Measurements from ENCODE around the gene TMTC2. TPM values are rescaled to one million over a fixed set of nuclear protein-coding genes. Genes with fewer than 3 reads are reported as not detected.

The TMTC2 gene
- polyA plus RNA-seq, 4 donors, result 1.1 to 5.6 (median 2.7) TPM

DNA sequence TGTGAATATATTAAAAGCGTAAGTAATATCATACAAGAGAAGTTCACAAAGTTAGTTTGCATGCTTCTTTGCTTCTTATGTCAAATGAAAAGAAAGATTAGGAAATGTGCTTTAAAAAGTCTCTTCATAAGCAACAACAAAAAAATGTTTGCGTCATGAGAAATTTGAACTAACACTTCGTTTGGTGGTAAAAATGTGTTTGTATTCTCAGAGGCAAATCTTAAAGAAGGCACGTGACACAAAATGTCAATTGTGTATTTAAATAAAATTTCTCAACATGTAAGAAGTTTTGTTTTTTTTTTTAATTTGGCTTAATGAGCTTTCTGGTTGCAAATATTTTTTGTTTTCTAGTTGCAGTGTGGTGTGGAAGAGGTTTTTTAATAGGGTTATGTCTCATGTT lies 93.8 kb downstream of the TMTC2 start:
- no peaks in the 10 kb centered on the region for H3K27me3 ChIP-seq (ENCODE audit: control insufficient read depth in 3 of 3, insufficient read depth in 3 of 3, low read length in 3 of 3)
- H3K4me3 ChIP-seq (ENCODE audit: low read depth in 1 of 3, low read length in 3 of 3), result no peak overlapping the region
- 78 to 94% (median 89%) methylated on average over 4 of the region's 4 CpGs for WGBS, 3 donors
- no peaks in the 10 kb centered on the region for H3K36me3 ChIP-seq (ENCODE audit: control insufficient read depth in 3 of 3, insufficient read depth in 2 of 3, low read depth in 1 of 3, low read length in 3 of 3)
- H3K4me1 ChIP-seq (ENCODE audit: control insufficient read depth in 3 of 3, insufficient read depth in 2 of 3, low read depth in 1 of 3, low read length in 2 of 3), result no peaks in the 10 kb centered on the region
- no peak for FAIRE-seq
- H3K27ac ChIP-seq (ENCODE audit: low read depth in 1 of 3, low read length in 2 of 3), result no peak overlapping the region
- H3K9me3 ChIP-seq (ENCODE audit: control insufficient read depth in 2 of 2, insufficient read depth in 1 of 2, low read depth in 1 of 2, low read length in 1 of 2), result no peaks in the 10 kb centered on the region
- no peak for DNase-seq

DNA sequence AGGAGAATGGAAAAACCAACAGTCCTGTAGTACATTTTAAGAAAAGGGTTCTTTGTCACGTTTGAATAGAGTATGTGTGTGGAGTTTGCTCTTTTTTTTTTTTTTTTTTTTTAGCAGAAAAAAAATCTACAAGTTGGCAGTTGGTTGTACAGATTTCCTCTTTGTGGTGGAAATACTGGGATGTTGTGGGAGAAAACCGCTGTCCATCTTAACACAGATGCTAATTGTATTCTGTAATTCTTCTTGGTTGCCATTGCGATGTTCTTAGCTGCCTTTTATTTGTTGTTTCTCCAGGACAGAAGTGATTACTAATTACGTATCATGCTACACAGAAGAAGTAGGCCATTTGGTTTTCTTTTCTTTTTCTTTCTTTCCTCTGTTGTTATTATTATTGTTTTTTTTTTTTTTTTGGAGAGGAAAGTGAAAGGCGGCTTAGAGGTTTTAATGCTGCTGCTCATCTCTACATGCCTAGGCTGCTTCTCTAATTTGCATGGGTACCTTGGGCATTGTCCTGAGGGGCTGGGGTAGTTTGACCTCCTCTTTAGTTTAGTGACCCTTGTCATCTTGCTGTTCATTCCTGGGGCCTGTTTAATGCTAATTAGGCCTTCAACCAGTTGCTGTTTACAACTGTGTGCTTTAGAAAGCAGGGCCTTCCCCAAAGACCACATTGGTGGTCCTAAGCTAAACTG lies 94.7 kb downstream of the TMTC2 start:
- Histone ChIP-seq H3K4me1 (ENCODE audit: control insufficient read depth in 3 of 3, insufficient read depth in 2 of 3, low read depth in 1 of 3, low read length in 2 of 3) (no peaks in the 10 kb centered on the region), H3K27me3 (ENCODE audit: control insufficient read depth in 3 of 3, insufficient read depth in 3 of 3, low read length in 3 of 3) (no peaks in the 10 kb centered on the region), H3K4me3 (ENCODE audit: low read depth in 1 of 3, low read length in 3 of 3) (no peak overlapping the region), H3K9me3 (ENCODE audit: control insufficient read depth in 2 of 2, insufficient read depth in 1 of 2, low read depth in 1 of 2, low read length in 1 of 2) (no peaks in the 10 kb centered on the region), H3K36me3 (ENCODE audit: control insufficient read depth in 3 of 3, insufficient read depth in 2 of 3, low read depth in 1 of 3, low read length in 3 of 3) (no peaks in the 10 kb centered on the region), H3K27ac (ENCODE audit: low read depth in 1 of 3, low read length in 2 of 3) (no peak overlapping the region)
- DNase-seq, result no peak
- WGBS, 3 donors, result 64 to 68% (median 68%) methylated on average over 5 of the region's 5 CpGs
- no peak for FAIRE-seq

GRCh38 chr12:82783435-82783834 lies 96.7 kb downstream of the TMTC2 start:
- H3K4me1 ChIP-seq (ENCODE audit: control insufficient read depth in 3 of 3, insufficient read depth in 2 of 3, low read depth in 1 of 3, low read length in 2 of 3), result no peaks in the 10 kb centered on the region
- WGBS, 3 donors, result 86 to 92% (median 91%) methylated on average over 2 of the region's 2 CpGs
- DNase-seq, result no peak
- H3K27me3 ChIP-seq (ENCODE audit: control insufficient read depth in 3 of 3, insufficient read depth in 3 of 3, low read length in 3 of 3), result no peaks in the 10 kb centered on the region
- H3K36me3 ChIP-seq (ENCODE audit: control insufficient read depth in 3 of 3, insufficient read depth in 2 of 3, low read depth in 1 of 3, low read length in 3 of 3), result no peaks in the 10 kb centered on the region
- no peak overlapping the region for H3K27ac ChIP-seq (ENCODE audit: low read depth in 1 of 3, low read length in 2 of 3)
- H3K4me3 ChIP-seq (ENCODE audit: low read depth in 1 of 3, low read length in 3 of 3), result no peak overlapping the region
- FAIRE-seq, result no peak
- H3K9me3 ChIP-seq (ENCODE audit: control insufficient read depth in 2 of 2, insufficient read depth in 1 of 2, low read depth in 1 of 2, low read length in 1 of 2), result no peaks in the 10 kb centered on the region

DNA sequence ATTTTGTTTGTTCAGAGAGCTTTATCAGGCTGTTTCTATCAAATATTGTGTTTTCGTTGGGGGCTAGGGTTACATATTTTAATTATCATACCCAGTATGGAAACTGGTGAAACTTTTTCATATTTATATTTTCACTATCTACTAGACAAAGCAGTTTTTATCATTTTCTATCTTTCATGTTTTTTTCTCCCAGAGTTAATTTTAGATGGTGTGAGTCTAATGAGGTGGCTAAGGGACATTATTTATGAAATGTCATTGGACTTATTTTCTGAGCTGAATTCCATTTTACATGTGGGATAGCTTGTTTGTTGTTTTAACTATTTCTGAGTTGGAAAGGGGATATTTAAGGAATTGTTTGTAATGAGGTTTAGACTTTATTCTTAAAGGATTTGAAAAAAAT lies 100.3 kb downstream of the TMTC2 start:
- no peaks in the 10 kb centered on the region for H3K36me3 ChIP-seq (ENCODE audit: control insufficient read depth in 3 of 3, insufficient read depth in 2 of 3, low read depth in 1 of 3, low read length in 3 of 3)
- H3K27me3 ChIP-seq (ENCODE audit: control insufficient read depth in 3 of 3, insufficient read depth in 3 of 3, low read length in 3 of 3), result no peaks in the 10 kb centered on the region
- FAIRE-seq (no peak), DNase-seq (no peak)
- H3K4me1 ChIP-seq (ENCODE audit: control insufficient read depth in 3 of 3, insufficient read depth in 2 of 3, low read depth in 1 of 3, low read length in 2 of 3), result no peaks in the 10 kb centered on the region
- H3K4me3 ChIP-seq (ENCODE audit: low read depth in 1 of 3, low read length in 3 of 3), result no peak overlapping the region
- WGBS, 3 donors, result 88 to 94% (median 91%) methylated on average over 1 of the region's 1 CpG
- H3K27ac ChIP-seq (ENCODE audit: low read depth in 1 of 3, low read length in 2 of 3), result no peak overlapping the region
- H3K9me3 ChIP-seq (ENCODE audit: control insufficient read depth in 2 of 2, insufficient read depth in 1 of 2, low read depth in 1 of 2, low read length in 1 of 2), result no peaks in the 10 kb centered on the region

GRCh38 chr12:82788594-82788993 lies 101.9 kb downstream of the TMTC2 start:
- FAIRE-seq, result no peak
- Histone ChIP-seq H3K4me3 (ENCODE audit: low read depth in 1 of 3, low read length in 3 of 3) (no peak overlapping the region), H3K27me3 (ENCODE audit: control insufficient read depth in 3 of 3, insufficient read depth in 3 of 3, low read length in 3 of 3) (no peaks in the 10 kb centered on the region), H3K9me3 (ENCODE audit: control insufficient read depth in 2 of 2, insufficient read depth in 1 of 2, low read depth in 1 of 2, low read length in 1 of 2) (no peaks in the 10 kb centered on the region), H3K27ac (ENCODE audit: low read depth in 1 of 3, low read length in 2 of 3) (no peak overlapping the region), H3K4me1 (ENCODE audit: control insufficient read depth in 3 of 3, insufficient read depth in 2 of 3, low read depth in 1 of 3, low read length in 2 of 3) (no peaks in the 10 kb centered on the region), H3K36me3 (ENCODE audit: control insufficient read depth in 3 of 3, insufficient read depth in 2 of 3, low read depth in 1 of 3, low read length in 3 of 3) (no peaks in the 10 kb centered on the region)
- no peak for DNase-seq

GRCh38 chr12:82789674-82790073 lies 103.0 kb downstream of the TMTC2 start:
- Histone ChIP-seq H3K4me1 (ENCODE audit: control insufficient read depth in 3 of 3, insufficient read depth in 2 of 3, low read depth in 1 of 3, low read length in 2 of 3) (no peaks in the 10 kb centered on the region), H3K36me3 (ENCODE audit: control insufficient read depth in 3 of 3, insufficient read depth in 2 of 3, low read depth in 1 of 3, low read length in 3 of 3) (no peaks in the 10 kb centered on the region), H3K4me3 (ENCODE audit: low read depth in 1 of 3, low read length in 3 of 3) (no peak overlapping the region), H3K27ac (ENCODE audit: low read depth in 1 of 3, low read length in 2 of 3) (no peak overlapping the region), H3K9me3 (ENCODE audit: control insufficient read depth in 2 of 2, insufficient read depth in 1 of 2, low read depth in 1 of 2, low read length in 1 of 2) (no peaks in the 10 kb centered on the region), H3K27me3 (ENCODE audit: control insufficient read depth in 3 of 3, insufficient read depth in 3 of 3, low read length in 3 of 3) (no peaks in the 10 kb centered on the region)
- FAIRE-seq (no peak), DNase-seq (no peak)

DNA sequence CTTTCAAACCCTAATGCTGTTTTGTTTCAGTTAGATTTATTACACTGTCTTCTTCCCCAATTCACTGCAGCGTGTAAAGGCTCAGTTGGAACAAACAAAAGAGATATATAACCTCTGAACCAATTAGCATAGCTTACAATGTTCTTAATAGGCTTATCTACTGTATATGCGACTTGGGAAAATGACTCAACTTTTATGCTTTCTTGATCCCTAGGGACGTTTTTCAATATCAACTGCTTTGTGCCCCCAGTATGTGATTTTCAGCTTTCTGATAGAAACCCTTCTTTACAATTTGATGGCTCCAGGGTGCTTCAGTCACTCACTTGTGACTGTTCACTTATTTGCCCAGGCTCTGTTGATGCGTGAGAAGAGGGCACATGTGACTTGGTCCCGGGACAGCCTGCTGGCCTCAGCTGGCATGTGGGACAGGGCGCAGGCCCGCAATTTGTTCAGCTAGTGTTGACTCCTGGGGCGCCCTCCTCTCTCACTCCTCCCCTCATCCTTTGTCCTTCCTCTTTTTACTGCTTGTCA lies 107.1 kb downstream of the TMTC2 start:
- DNase-seq (no peak), FAIRE-seq (no peak)
- no peaks in the 10 kb centered on the region for H3K9me3 ChIP-seq (ENCODE audit: control insufficient read depth in 2 of 2, insufficient read depth in 1 of 2, low read depth in 1 of 2, low read length in 1 of 2)
- 71 to 81% (median 81%) methylated on average over 8 of the region's 8 CpGs for WGBS, 3 donors
- H3K4me3 ChIP-seq (ENCODE audit: low read depth in 1 of 3, low read length in 3 of 3), result no peak overlapping the region
- H3K36me3 ChIP-seq (ENCODE audit: control insufficient read depth in 3 of 3, insufficient read depth in 2 of 3, low read depth in 1 of 3, low read length in 3 of 3), result no peaks in the 10 kb centered on the region
- no peaks in the 10 kb centered on the region for H3K27me3 ChIP-seq (ENCODE audit: control insufficient read depth in 3 of 3, insufficient read depth in 3 of 3, low read length in 3 of 3)
- no peak overlapping the region for H3K27ac ChIP-seq (ENCODE audit: low read depth in 1 of 3, low read length in 2 of 3)
- no peaks in the 10 kb centered on the region for H3K4me1 ChIP-seq (ENCODE audit: control insufficient read depth in 3 of 3, insufficient read depth in 2 of 3, low read depth in 1 of 3, low read length in 2 of 3)

DNA sequence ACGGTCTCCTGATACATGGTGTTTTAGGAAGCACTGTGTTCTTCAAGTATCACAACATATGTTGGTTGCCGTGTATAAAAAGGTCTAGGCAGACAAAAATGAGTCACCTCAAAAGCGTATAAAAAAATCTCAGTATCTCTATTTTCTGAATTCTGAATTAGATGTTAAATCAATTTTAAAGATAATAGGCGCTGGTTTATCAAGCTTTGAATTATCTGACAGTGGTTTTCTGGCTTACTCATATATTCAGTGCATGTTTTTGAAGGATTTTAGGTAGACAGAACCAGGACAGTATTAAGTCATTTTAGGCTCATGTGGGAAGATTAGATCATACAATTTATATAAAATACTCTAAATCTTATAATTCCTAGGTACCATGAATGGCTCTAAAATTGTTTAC lies 110.8 kb downstream of the TMTC2 start:
- H3K4me3 ChIP-seq (ENCODE audit: low read depth in 1 of 3, low read length in 3 of 3), result no peak overlapping the region
- H3K9me3 ChIP-seq (ENCODE audit: control insufficient read depth in 2 of 2, insufficient read depth in 1 of 2, low read depth in 1 of 2, low read length in 1 of 2), result peaks cover 0 to 6% of the 10 kb centered on the region in 2 donors
- H3K36me3 ChIP-seq (ENCODE audit: control insufficient read depth in 3 of 3, insufficient read depth in 2 of 3, low read depth in 1 of 3, low read length in 3 of 3), result peaks cover 0 to 3% (median 0%) of the 10 kb centered on the region in 3 donors
- no peak for DNase-seq
- H3K27ac ChIP-seq (ENCODE audit: low read depth in 1 of 3, low read length in 2 of 3), result no peak overlapping the region
- no peaks in the 10 kb centered on the region for H3K27me3 ChIP-seq (ENCODE audit: control insufficient read depth in 3 of 3, insufficient read depth in 3 of 3, low read length in 3 of 3)
- H3K4me1 ChIP-seq (ENCODE audit: control insufficient read depth in 3 of 3, insufficient read depth in 2 of 3, low read depth in 1 of 3, low read length in 2 of 3), result no peaks in the 10 kb centered on the region
- WGBS, 3 donors, result 93 to 95% (median 93%) methylated on average over 4 of the region's 4 CpGs
- FAIRE-seq, result no peak

- Histone ChIP-seq H3K36me3 (ENCODE audit: control insufficient read depth in 3 of 3, insufficient read depth in 2 of 3, low read depth in 1 of 3, low read length in 3 of 3) (peaks cover 0 to 3% (median 0%) of the 10 kb centered on the region in 3 donors), H3K27me3 (ENCODE audit: control insufficient read depth in 3 of 3, insufficient read depth in 3 of 3, low read length in 3 of 3) (no peaks in the 10 kb centered on the region), H3K9me3 (ENCODE audit: control insufficient read depth in 2 of 2, insufficient read depth in 1 of 2, low read depth in 1 of 2, low read length in 1 of 2) (peaks cover 0 to 6% of the 10 kb centered on the region in 2 donors), H3K27ac (ENCODE audit: low read depth in 1 of 3, low read length in 2 of 3) (no peak overlapping the region), H3K4me1 (ENCODE audit: control insufficient read depth in 3 of 3, insufficient read depth in 2 of 3, low read depth in 1 of 3, low read length in 2 of 3) (no peaks in the 10 kb centered on the region), H3K4me3 (ENCODE audit: low read depth in 1 of 3, low read length in 3 of 3) (no peak overlapping the region)
- WGBS, 3 donors, result 85 to 90% (median 87%) methylated on average over 2 of the region's 2 CpGs
- FAIRE-seq (no peak), DNase-seq (no peak)
These were observed 113.5 kb downstream of the TMTC2 start for GRCh38 chr12:82800185-82800584.

Measured in small intestine (tissue), 7 donors.